HEK293 (cell line): ENCODE measurements around the gene RTRAF.

Experiments
- CTCF ChIA-PET: fragments of 350-600 bp; formaldehyde crosslinking; extraction: SDS; loops from one replicate; lab custom pipeline; 2021; ENCODE audit warnings: antibody characterized with exemption; lab: Yijun Ruan, JAX
- POLR2A ChIA-PET: fragments of 300-600 bp; formaldehyde crosslinking; extraction: SDS; loops from one replicate; lab custom pipeline; 2020; ENCODE audit warnings: antibody characterized with exemption, inconsistent platforms; lab: Yijun Ruan, JAX
- H3K27ac ChIP-seq: fragments of 200-500 bp; sonication (Bioruptor generic); 2 replicates; pipeline ENCODE4 v1.5.1; 2014; ENCODE audit warnings: low read depth, low read length, control low read depth, inconsistent platforms; ENCODE audit errors: extremely low read depth
- H3K36me3 ChIP-seq, 2 experiments: fragments of 200-500 bp in 1 of 2; sonication (Bioruptor generic) in 1 of 2; 1 replicate in 1 of 2; 2 replicates in 1 of 2; pipeline ENCODE4 v1.5.1; 2014 to 2017; ENCODE audit warnings: inconsistent platforms in 2 of 2, low read length in 2 of 2; ENCODE audit not compliant: control insufficient read depth in 2 of 2, insufficient read depth in 1 of 2
- H3K4me1 ChIP-seq: fragments of 200-500 bp; sonication (Bioruptor generic); 2 replicates; pipeline ENCODE4 v1.5.1; 2014; ENCODE audit warnings: mild to moderate bottlenecking, low read length, inconsistent platforms; ENCODE audit not compliant: control insufficient read depth, insufficient read depth
- H3K4me3 ChIP-seq: 2 replicates; pipeline ENCODE4 v1.5.1; 2011; ENCODE audit warnings: low read depth, mild to moderate bottlenecking, control low read depth, low read length, moderate library complexity
- H3K9me3 ChIP-seq: fragments of 200-500 bp; sonication (Bioruptor generic); 2 replicates; pipeline ENCODE4 v1.5.1; 2014; ENCODE audit warnings: low read depth, low read length, inconsistent platforms; ENCODE audit not compliant: control insufficient read depth, insufficient read depth
- GLI2 ChIP-seq: fragments of 450-650 bp; formaldehyde crosslinking; IDR thresholded peaks from 2 replicates; pipeline ENCODE4; 2017; ENCODE audit warnings: missing biosample characterization, missing genetic modification characterization, low read depth, borderline replicate concordance
- IKZF3 ChIP-seq: fragments of 450-650 bp; IDR thresholded peaks from 2 replicates; pipeline ENCODE4 v1.5.0; 2018; ENCODE audit warnings: missing biosample characterization, mild to moderate bottlenecking, missing genetic modification characterization, moderate library complexity
- SCRT2 ChIP-seq: fragments of 450-650 bp; formaldehyde crosslinking; IDR thresholded peaks from 2 replicates; pipeline ENCODE4 v1.5.1; 2016; ENCODE audit warnings: missing biosample characterization, missing genetic modification characterization
- YY2 ChIP-seq: fragments of 450-650 bp; formaldehyde crosslinking; IDR thresholded peaks from 2 replicates; pipeline ENCODE4 v1.5.1; 2016; ENCODE audit warnings: missing biosample characterization, missing genetic modification characterization
- ZBTB20 ChIP-seq: fragments of 450-650 bp; formaldehyde crosslinking; IDR thresholded peaks from 2 replicates; pipeline ENCODE4 v1.5.1; 2016; ENCODE audit warnings: missing biosample characterization, missing genetic modification characterization
- ZNF132 ChIP-seq: fragments of 450-650 bp; formaldehyde crosslinking; IDR thresholded peaks from 2 replicates; pipeline ENCODE4 v1.5.1; 2017; ENCODE audit warnings: missing biosample characterization, missing genetic modification characterization, borderline replicate concordance
- ZNF140 ChIP-seq: fragments of 450-650 bp; formaldehyde crosslinking; IDR thresholded peaks from 2 replicates; pipeline ENCODE4 v1.5.1; 2016; ENCODE audit warnings: missing biosample characterization, missing genetic modification characterization
- ZNF16 ChIP-seq: fragments of 450-650 bp; formaldehyde crosslinking; IDR thresholded peaks from 2 replicates; pipeline ENCODE4 v1.5.1; 2016; ENCODE audit warnings: low read depth, missing biosample characterization, missing genetic modification characterization
- ZNF169 ChIP-seq: fragments of 450-650 bp; formaldehyde crosslinking; IDR thresholded peaks from 2 replicates; pipeline ENCODE4 v1.5.1; 2016; ENCODE audit warnings: missing biosample characterization, missing genetic modification characterization
- ZNF19 ChIP-seq: fragments of 450-650 bp; formaldehyde crosslinking; IDR thresholded peaks from 2 replicates; pipeline ENCODE4; 2016; ENCODE audit warnings: missing biosample characterization, missing genetic modification characterization, low read depth
- ZNF2 ChIP-seq: fragments of 450-650 bp; formaldehyde crosslinking; IDR thresholded peaks from 2 replicates; pipeline ENCODE4 v1.5.1; 2016; ENCODE audit warnings: missing biosample characterization, missing genetic modification characterization
- ZNF202 ChIP-seq: fragments of 450-650 bp; formaldehyde crosslinking; IDR thresholded peaks from 2 replicates; pipeline ENCODE4 v1.5.1; 2016; ENCODE audit warnings: missing biosample characterization, missing genetic modification characterization, borderline replicate concordance
- ZNF221 ChIP-seq: fragments of 450-650 bp; formaldehyde crosslinking; IDR thresholded peaks from 2 replicates; pipeline ENCODE4 v1.5.1; 2017; ENCODE audit warnings: missing biosample characterization, missing genetic modification characterization, borderline replicate concordance
- ZNF223 ChIP-seq: fragments of 450-650 bp; formaldehyde crosslinking; IDR thresholded peaks from 2 replicates; pipeline ENCODE4 v1.5.1; 2016; ENCODE audit warnings: missing biosample characterization, missing genetic modification characterization
- ZNF239 ChIP-seq: fragments of 450-650 bp; formaldehyde crosslinking; IDR thresholded peaks from 2 replicates; pipeline ENCODE4 v1.5.1; 2016; ENCODE audit warnings: missing biosample characterization, missing genetic modification characterization
- ZNF24 ChIP-seq: fragments of 450-650 bp; formaldehyde crosslinking; IDR thresholded peaks from 2 replicates; pipeline ENCODE4 v1.5.1; 2016; ENCODE audit warnings: missing biosample characterization, missing genetic modification characterization
- ZNF302 ChIP-seq: fragments of 450-650 bp; formaldehyde crosslinking; IDR thresholded peaks from 2 replicates; pipeline ENCODE4 v1.5.1; 2016; ENCODE audit warnings: missing biosample characterization, missing genetic modification characterization, low read depth
- ZNF416 ChIP-seq: fragments of 450-650 bp; formaldehyde crosslinking; IDR thresholded peaks from 2 replicates; pipeline ENCODE4 v1.5.1; 2016; ENCODE audit warnings: missing biosample characterization, missing genetic modification characterization
- ZNF423 ChIP-seq: fragments of 450-650 bp; formaldehyde crosslinking; IDR thresholded peaks from 2 replicates; pipeline ENCODE4 v1.5.1; 2016; ENCODE audit warnings: missing biosample characterization, missing genetic modification characterization
- ZNF48 ChIP-seq: fragments of 450-650 bp; formaldehyde crosslinking; IDR thresholded peaks from 2 replicates; pipeline ENCODE4 v1.5.1; 2016; ENCODE audit warnings: missing biosample characterization, missing genetic modification characterization
- ZNF548 ChIP-seq: fragments of 450-650 bp; formaldehyde crosslinking; IDR thresholded peaks from 2 replicates; pipeline ENCODE4 v1.5.1; 2016; ENCODE audit warnings: missing biosample characterization, missing genetic modification characterization
- ZNF624 ChIP-seq: fragments of 450-650 bp; formaldehyde crosslinking; IDR thresholded peaks from 2 replicates; pipeline ENCODE4 v1.5.1; 2017; ENCODE audit warnings: missing biosample characterization, missing genetic modification characterization
- ZNF654 ChIP-seq: fragments of 450-650 bp; formaldehyde crosslinking; IDR thresholded peaks from 2 replicates; pipeline ENCODE4 v1.5.1; 2016; ENCODE audit warnings: low read depth, missing biosample characterization, missing genetic modification characterization
- ZNF658 ChIP-seq: fragments of 450-650 bp; formaldehyde crosslinking; IDR thresholded peaks from 2 replicates; pipeline ENCODE4; 2016; ENCODE audit warnings: missing biosample characterization, missing genetic modification characterization
- ZNF670 ChIP-seq: fragments of 450-650 bp; formaldehyde crosslinking; IDR thresholded peaks from 2 replicates; pipeline ENCODE4 v1.5.1; 2016; ENCODE audit warnings: missing biosample characterization, missing genetic modification characterization, low read depth
- ZSCAN16 ChIP-seq: fragments of 450-650 bp; formaldehyde crosslinking; IDR thresholded peaks from 2 replicates; pipeline ENCODE4 v1.5.1; 2016; ENCODE audit warnings: missing biosample characterization, missing genetic modification characterization
- TF ChIP-seq, protein P1 (sequence below): fragments of 450-650 bp; formaldehyde crosslinking; IDR thresholded peaks from 2 replicates; pipeline ENCODE4 v1.5.1; 2016; ENCODE audit warnings: missing biosample characterization, missing genetic modification characterization
- TF ChIP-seq, protein P2 (sequence below): fragments of 450-650 bp; formaldehyde crosslinking; IDR thresholded peaks from 2 replicates; pipeline ENCODE4 v1.5.1; 2016; ENCODE audit warnings: missing biosample characterization, missing genetic modification characterization
- TF ChIP-seq, protein P3 (sequence below): fragments of 450-650 bp; formaldehyde crosslinking; optimal IDR thresholded peaks from 2 replicates; pipeline ENCODE3; 2016; ENCODE audit warnings: missing biosample characterization, mild to moderate bottlenecking, missing genetic modification characterization
- TF ChIP-seq, protein P4 (sequence below): fragments of 450-650 bp; formaldehyde crosslinking; IDR thresholded peaks from 2 replicates; pipeline ENCODE4 v1.5.1; 2016; ENCODE audit warnings: missing biosample characterization, missing genetic modification characterization

RTRAF gene

DNA sequence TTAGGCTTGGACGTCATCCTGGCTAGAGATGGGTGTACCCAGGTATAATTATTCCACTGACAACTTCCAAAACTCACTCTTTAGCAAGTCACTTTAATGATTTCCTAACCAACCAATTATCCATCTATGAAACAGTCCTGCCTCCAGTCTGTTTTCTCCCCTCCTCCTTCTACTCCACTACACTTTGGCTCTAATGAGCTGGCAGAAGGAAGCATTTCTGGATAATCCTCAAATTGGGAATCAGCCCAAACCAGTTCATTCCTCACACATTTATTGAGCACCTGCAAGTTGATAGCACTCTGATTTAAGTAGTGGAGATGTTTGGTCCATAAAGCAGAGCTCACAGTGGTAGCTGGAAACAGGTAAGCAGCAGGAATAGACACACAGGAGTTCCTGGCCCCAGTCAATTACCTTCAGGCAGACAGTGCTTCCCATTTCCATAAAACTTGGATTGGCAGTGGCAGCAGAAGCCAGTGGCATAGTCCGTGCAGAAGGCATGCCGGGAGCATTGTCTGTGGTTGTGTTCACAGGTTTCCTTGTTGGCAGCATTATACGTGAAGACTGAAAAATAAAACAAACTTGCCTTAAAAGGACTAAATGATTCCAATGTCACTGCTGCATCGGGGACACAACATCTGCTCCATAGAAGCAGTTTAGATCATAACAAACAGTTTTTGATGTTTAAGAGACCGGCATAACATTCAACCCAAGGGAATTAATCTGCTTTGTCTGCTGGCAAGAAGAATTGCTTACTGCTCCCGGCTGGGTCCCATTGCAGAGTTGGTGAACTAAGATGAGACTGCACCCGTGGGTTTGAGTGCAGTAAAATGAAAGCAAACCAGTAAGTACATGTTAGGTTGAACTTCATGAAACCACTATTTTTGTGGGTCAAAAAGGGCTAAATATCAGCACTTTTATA, 53.3 kb downstream of the RTRAF start:
- H3K27ac ChIP-seq: no peak overlapping the region
- no peaks in the 10 kb centered on the region for H3K9me3 ChIP-seq
- POLR2A ChIA-PET: no interaction called here
- H3K4me1 ChIP-seq: no peaks in the 10 kb centered on the region
- H3K4me3 ChIP-seq: no peak overlapping the region
- peaks cover 0 to 25% of the 10 kb centered on the region in 2 experiments; a peak in 2 of 3 replicates for H3K36me3 ChIP-seq
- CTCF ChIA-PET: interaction anchor here (0.6 to 2.4 kb wide), 19 partner anchors 8 to 1340 kb away, joined by 3 to 25 read pairs (median 4); partner anchors contain the start of gene NID2
- TF ChIP-seq YY2 (no peak), ZNF416 (tag by site-specific recombination) (no peak), ZNF140 (tag by site-specific recombination) (no peak), ZNF658 (tag by site-specific recombination) (no peak), ZNF302 (tag by site-specific recombination) (no peak), ZNF19 (no peak), ZNF423 (tag by site-specific recombination) (no peak)

DNA sequence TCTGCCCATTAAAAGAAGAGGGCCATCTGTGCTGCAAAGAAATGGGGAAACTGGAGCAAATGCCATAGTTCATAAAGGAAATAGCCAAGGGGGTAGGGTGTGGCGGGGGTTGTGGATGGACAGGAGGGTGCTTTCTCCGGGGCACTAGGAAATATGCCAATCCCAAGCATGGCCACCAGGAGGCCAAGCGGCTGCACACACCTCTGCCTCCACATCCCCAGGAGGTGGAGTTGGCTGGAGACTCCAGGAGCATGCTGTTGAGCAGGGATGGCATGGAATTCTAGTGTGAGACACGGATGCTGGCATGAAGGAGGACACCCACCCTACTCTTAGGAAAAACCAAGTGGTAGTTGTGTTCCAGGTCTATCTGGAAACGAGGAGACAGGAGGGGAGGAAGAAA, 54.3 kb downstream of the RTRAF start:
- no peak for TF ChIP-seq ZNF132 (tag by site-specific recombination)
- TF ChIP-seq ZNF19: no peak
- no peak for TF ChIP-seq ZNF169 (tag by site-specific recombination)
- no peak for TF ChIP-seq ZNF16 (tag by site-specific recombination)
- TF ChIP-seq ZNF48: no peak
- no peak for TF ChIP-seq GLI2 (tag by site-specific recombination)
- TF ChIP-seq ZNF624 (tag by site-specific recombination): no peak
- TF ChIP-seq ZNF548 (tag by site-specific recombination): no peak
- TF ChIP-seq IKZF3 (tag by site-specific recombination): 0 out of 2 replicates have a peak, but pooled peaks have one; percentile 15
- TF ChIP-seq, protein P1, sequence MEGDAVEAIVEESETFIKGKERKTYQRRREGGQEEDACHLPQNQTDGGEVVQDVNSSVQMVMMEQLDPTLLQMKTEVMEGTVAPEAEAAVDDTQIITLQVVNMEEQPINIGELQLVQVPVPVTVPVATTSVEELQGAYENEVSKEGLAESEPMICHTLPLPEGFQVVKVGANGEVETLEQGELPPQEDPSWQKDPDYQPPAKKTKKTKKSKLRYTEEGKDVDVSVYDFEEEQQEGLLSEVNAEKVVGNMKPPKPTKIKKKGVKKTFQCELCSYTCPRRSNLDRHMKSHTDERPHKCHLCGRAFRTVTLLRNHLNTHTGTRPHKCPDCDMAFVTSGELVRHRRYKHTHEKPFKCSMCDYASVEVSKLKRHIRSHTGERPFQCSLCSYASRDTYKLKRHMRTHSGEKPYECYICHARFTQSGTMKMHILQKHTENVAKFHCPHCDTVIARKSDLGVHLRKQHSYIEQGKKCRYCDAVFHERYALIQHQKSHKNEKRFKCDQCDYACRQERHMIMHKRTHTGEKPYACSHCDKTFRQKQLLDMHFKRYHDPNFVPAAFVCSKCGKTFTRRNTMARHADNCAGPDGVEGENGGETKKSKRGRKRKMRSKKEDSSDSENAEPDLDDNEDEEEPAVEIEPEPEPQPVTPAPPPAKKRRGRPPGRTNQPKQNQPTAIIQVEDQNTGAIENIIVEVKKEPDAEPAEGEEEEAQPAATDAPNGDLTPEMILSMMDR (tag by site-specific recombination): peak; percentile 47
- no peak for TF ChIP-seq ZSCAN16 (tag by site-specific recombination)
- TF ChIP-seq, protein P2, sequence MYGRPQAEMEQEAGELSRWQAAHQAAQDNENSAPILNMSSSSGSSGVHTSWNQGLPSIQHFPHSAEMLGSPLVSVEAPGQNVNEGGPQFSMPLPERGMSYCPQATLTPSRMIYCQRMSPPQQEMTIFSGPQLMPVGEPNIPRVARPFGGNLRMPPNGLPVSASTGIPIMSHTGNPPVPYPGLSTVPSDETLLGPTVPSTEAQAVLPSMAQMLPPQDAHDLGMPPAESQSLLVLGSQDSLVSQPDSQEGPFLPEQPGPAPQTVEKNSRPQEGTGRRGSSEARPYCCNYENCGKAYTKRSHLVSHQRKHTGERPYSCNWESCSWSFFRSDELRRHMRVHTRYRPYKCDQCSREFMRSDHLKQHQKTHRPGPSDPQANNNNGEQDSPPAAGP (tag by site-specific recombination): no peak
- TF ChIP-seq, protein P3, sequence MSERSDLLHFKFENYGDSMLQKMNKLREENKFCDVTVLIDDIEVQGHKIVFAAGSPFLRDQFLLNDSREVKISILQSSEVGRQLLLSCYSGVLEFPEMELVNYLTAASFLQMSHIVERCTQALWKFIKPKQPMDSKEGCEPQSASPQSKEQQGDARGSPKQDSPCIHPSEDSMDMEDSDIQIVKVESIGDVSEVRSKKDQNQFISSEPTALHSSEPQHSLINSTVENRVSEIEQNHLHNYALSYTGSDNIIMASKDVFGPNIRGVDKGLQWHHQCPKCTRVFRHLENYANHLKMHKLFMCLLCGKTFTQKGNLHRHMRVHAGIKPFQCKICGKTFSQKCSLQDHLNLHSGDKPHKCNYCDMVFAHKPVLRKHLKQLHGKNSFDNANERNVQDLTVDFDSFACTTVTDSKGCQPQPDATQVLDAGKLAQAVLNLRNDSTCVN (tag by site-specific recombination): no peak
- TF ChIP-seq ZNF202 (tag by site-specific recombination): no peak
- no peak for TF ChIP-seq ZNF670 (tag by site-specific recombination)
- no peak for TF ChIP-seq SCRT2 (tag by site-specific recombination)
- no peak for TF ChIP-seq ZNF223 (tag by site-specific recombination)
- TF ChIP-seq, protein P4, sequence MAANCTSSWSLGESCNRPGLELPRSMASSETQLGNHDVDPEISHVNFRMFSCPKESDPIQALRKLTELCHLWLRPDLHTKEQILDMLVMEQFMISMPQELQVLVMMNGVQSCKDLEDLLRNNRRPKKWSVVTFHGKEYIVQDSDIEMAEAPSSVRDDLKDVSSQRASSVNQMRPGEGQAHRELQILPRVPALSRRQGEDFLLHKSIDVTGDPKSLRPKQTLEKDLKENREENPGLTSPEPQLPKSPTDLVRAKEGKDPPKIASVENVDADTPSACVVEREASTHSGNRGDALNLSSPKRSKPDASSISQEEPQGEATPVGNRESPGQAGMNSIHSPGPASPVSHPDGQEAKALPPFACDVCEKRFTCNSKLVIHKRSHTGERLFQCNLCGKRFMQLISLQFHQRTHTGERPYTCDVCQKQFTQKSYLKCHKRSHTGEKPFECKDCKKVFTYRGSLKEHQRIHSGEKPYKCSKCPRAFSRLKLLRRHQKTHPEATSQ: no peak
- TF ChIP-seq YY2: no peak
- no peak for TF ChIP-seq ZNF221
- TF ChIP-seq ZNF239 (tag by site-specific recombination): no peak
- TF ChIP-seq ZNF654 (tag by site-specific recombination): peak; percentile 14; the same call in 1 of the 2 replicates
- no peak for TF ChIP-seq ZNF24
- TF ChIP-seq ZBTB20: no peak
- no peak for TF ChIP-seq ZNF2
- TF ChIP-seq, all 188 proteins: peak for 3
- Histone ChIP-seq H3K27ac (no peak overlapping the region), H3K36me3 (peaks cover 0 to 16% of the 10 kb centered on the region in 2 experiments; a peak in 2 of 3 replicates), H3K4me3 (no peak overlapping the region), H3K4me1 (no peaks in the 10 kb centered on the region), H3K9me3 (no peaks in the 10 kb centered on the region)
- ChIA-PET POLR2A (no interaction called here), CTCF (interaction anchor here (0.5 to 2.4 kb wide), 25 partner anchors 9 to 1339 kb away, joined by 3 to 25 read pairs (median 4); partner anchors contain the start of gene NID2)
